Measurements from ENCODE around the gene NEUROD2.

The NEUROD2 gene

GRCh38 chr17:39636587-39636926 lies 28.8 kb upstream of the NEUROD2 start:
- in situ Hi-C loops (cut with HindIII; ENCODE audit: low sequenced_read_pairs) = no loop called here
- H3K4me3 ChIP-seq (ENCODE audit: low read depth, low read length) = peak overlapping the region; percentile 94
- no peak for TF ChIP-seq CTCF (IDR thresholded peaks at IDR 0.05; ENCODE audit: low read depth, low read length)
- DNase-seq (ENCODE audit: low read depth, low spot score) = peak; percentile 29

GRCh38 chr17:39635614-39636176 lies 28.0 kb upstream of the NEUROD2 start:
- no peak overlapping the region for H3K4me3 ChIP-seq (ENCODE audit: low read depth, low read length)
- no peak for DNase-seq (ENCODE audit: low read depth, low spot score)
- TF ChIP-seq CTCF (IDR thresholded peaks at IDR 0.05; ENCODE audit: low read depth, low read length) = no peak
- in situ Hi-C loops (cut with HindIII; ENCODE audit: low sequenced_read_pairs) = no loop called here

GRCh38 chr17:39634384-39634871 lies 26.7 kb upstream of the NEUROD2 start:
- DNase-seq (ENCODE audit: low read depth, low spot score) = peak; percentile 50

GRCh38 chr17:39633570-39634183 lies 26.0 kb upstream of the NEUROD2 start:
- H3K4me3 ChIP-seq (ENCODE audit: low read depth, low read length) = no peak overlapping the region
- no peak for TF ChIP-seq CTCF (IDR thresholded peaks at IDR 0.05; ENCODE audit: low read depth, low read length)
- in situ Hi-C loops (cut with HindIII; ENCODE audit: low sequenced_read_pairs) = no loop called here
- DNase-seq (ENCODE audit: low read depth, low spot score) = no peak

More at GRCh38 chr17:39634384-39634871, 26.7 kb upstream of the NEUROD2 start:
- in situ Hi-C loops (cut with HindIII; ENCODE audit: low sequenced_read_pairs) = no loop called here
- H3K4me3 ChIP-seq (ENCODE audit: low read depth, low read length) = no peak overlapping the region
- peak; percentile 59 for TF ChIP-seq CTCF (IDR thresholded peaks at IDR 0.05; ENCODE audit: low read depth, low read length)

- H3K4me3 ChIP-seq (ENCODE audit: low read depth, low read length) = no peak overlapping the region
- TF ChIP-seq CTCF (IDR thresholded peaks at IDR 0.05; ENCODE audit: low read depth, low read length) = no peak
- in situ Hi-C loops (cut with HindIII; ENCODE audit: low sequenced_read_pairs) = no loop called here
- DNase-seq (ENCODE audit: low read depth, low spot score) = no peak
These were observed 24.6 kb upstream of the NEUROD2 start for GRCh38 chr17:39632153-39632941.

GRCh38 chr17:39631403-39631802 lies 23.7 kb upstream of the NEUROD2 start:
- in situ Hi-C loops (cut with HindIII; ENCODE audit: low sequenced_read_pairs) = no loop called here

More at GRCh38 chr17:39631403-39631802, 23.7 kb upstream of the NEUROD2 start:
- TF ChIP-seq CTCF (IDR thresholded peaks at IDR 0.05; ENCODE audit: low read depth, low read length) = no peak
- H3K4me3 ChIP-seq (ENCODE audit: low read depth, low read length) = no peak overlapping the region
- DNase-seq (ENCODE audit: low read depth, low spot score) = no peak
